ENCODE results near the gene PSMG3. TPM values are rescaled to one million over a fixed set of nuclear protein-coding genes. Genes with fewer than 3 reads are reported as not detected.

The PSMG3 gene
- total and polyA plus RNA-seq, 2 experiments from 2014 or later = 28.3 to 84.8 TPM

DNA sequence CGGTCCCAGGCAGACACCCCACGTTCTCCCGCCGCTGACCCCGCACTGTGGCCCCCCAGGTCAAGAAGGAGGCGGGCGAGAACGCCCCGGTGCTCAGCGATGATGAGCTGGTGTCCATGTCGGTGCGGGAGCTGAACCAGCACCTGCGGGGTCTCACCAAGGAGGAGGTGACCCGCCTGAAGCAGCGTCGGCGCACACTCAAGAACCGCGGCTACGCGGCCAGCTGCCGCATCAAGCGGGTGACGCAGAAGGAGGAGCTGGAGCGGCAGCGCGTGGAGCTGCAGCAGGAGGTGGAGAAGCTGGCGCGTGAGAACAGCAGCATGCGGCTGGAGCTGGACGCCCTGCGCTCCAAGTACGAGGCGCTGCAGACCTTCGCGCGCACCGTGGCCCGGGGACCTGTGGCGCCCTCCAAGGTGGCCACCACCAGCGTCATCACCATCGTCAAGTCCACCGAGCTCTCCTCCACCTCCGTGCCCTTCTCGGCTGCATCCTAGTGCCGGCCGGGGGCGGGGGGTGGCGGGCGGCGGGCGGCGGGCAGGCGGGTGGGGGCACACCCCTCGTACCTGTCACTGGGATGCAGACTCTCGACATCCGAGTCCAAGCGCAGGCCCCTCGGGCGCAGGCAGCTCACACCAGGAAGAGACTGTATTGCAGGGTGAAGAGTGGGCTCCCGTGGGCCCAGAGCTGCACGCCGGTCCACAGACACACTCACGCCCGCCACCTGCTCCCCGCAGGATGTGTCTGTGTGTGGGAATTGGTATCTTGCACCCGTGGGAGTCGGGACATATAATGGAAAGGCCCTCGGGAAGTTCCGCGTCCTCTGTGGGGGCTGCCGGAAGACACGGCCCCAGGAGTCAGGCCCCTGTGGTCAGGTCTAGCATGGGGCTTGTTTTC lies 29.7 kb downstream of the PSMG3 start:
- Histone ChIP-seq H3K4me1 (ENCODE audit: insufficient read depth) (peaks cover 5% of the 10 kb centered on the region; the same call in 1 of the 2 replicates), H4K20me1 (replicated peaks; ENCODE audit: insufficient read depth) (0 out of 2 replicates have a peak, but pooled peaks cover 3% of the 10 kb centered on the region), H3K27me3 (ENCODE audit: insufficient read depth) (no peaks in the 10 kb centered on the region), H2AFZ (no peak overlapping the region), H3K27ac (ENCODE audit: low read depth) (no peak overlapping the region), H3K36me3 (ENCODE audit: insufficient read depth) (no peaks in the 10 kb centered on the region), H3F3A (replicated peaks; ENCODE audit: low read depth) (no peaks in the 10 kb centered on the region), H3K4me3 (no peak overlapping the region), H3K9me2 (ENCODE audit: insufficient read depth) (no peaks in the 10 kb centered on the region), H3K4me2 (no peak overlapping the region), H3K79me2 (replicated peaks; ENCODE audit: insufficient read depth) (peaks cover 27% of the 10 kb centered on the region)
- H3K27ac Mint-ChIP-seq = no peak overlapping the region
- no peak for ATAC-seq
- no peaks in the 10 kb centered on the region for H3K9me3 Mint-ChIP-seq
- DNase-seq (ENCODE audit: low spot score) = no peak
- H3K4me1 Mint-ChIP-seq = peaks cover 10% of the 10 kb centered on the region
- peaks cover 3% of the 10 kb centered on the region; the same call in 1 of the 3 replicates for H3K36me3 Mint-ChIP-seq (ENCODE audit: low read depth)
- TF ChIP-seq ZNF114 (CRISPR knock-in tag; IDR thresholded peaks at IDR 0.05) = no peak
- TF ChIP-seq EZH2 (IDR thresholded peaks at IDR 0.05; ENCODE audit: low read depth, unreplicated experiment) = no peak
- TF ChIP-seq STAT1 (IDR thresholded peaks at IDR 0.05; ENCODE audit: unreplicated experiment) = no peak
- TF ChIP-seq, protein P1, sequence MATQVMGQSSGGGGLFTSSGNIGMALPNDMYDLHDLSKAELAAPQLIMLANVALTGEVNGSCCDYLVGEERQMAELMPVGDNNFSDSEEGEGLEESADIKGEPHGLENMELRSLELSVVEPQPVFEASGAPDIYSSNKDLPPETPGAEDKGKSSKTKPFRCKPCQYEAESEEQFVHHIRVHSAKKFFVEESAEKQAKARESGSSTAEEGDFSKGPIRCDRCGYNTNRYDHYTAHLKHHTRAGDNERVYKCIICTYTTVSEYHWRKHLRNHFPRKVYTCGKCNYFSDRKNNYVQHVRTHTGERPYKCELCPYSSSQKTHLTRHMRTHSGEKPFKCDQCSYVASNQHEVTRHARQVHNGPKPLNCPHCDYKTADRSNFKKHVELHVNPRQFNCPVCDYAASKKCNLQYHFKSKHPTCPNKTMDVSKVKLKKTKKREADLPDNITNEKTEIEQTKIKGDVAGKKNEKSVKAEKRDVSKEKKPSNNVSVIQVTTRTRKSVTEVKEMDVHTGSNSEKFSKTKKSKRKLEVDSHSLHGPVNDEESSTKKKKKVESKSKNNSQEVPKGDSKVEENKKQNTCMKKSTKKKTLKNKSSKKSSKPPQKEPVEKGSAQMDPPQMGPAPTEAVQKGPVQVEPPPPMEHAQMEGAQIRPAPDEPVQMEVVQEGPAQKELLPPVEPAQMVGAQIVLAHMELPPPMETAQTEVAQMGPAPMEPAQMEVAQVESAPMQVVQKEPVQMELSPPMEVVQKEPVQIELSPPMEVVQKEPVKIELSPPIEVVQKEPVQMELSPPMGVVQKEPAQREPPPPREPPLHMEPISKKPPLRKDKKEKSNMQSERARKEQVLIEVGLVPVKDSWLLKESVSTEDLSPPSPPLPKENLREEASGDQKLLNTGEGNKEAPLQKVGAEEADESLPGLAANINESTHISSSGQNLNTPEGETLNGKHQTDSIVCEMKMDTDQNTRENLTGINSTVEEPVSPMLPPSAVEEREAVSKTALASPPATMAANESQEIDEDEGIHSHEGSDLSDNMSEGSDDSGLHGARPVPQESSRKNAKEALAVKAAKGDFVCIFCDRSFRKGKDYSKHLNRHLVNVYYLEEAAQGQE (IDR thresholded peaks at IDR 0.05; ENCODE audit: unreplicated experiment) = no peak
- TF ChIP-seq POLR2AphosphoS5 (IDR thresholded peaks at IDR 0.05; ENCODE audit: low read depth) = no peak
- TF ChIP-seq ZNF462 (CRISPR knock-in tag; IDR thresholded peaks at IDR 0.05) = no peak
- TF ChIP-seq, protein P2, sequence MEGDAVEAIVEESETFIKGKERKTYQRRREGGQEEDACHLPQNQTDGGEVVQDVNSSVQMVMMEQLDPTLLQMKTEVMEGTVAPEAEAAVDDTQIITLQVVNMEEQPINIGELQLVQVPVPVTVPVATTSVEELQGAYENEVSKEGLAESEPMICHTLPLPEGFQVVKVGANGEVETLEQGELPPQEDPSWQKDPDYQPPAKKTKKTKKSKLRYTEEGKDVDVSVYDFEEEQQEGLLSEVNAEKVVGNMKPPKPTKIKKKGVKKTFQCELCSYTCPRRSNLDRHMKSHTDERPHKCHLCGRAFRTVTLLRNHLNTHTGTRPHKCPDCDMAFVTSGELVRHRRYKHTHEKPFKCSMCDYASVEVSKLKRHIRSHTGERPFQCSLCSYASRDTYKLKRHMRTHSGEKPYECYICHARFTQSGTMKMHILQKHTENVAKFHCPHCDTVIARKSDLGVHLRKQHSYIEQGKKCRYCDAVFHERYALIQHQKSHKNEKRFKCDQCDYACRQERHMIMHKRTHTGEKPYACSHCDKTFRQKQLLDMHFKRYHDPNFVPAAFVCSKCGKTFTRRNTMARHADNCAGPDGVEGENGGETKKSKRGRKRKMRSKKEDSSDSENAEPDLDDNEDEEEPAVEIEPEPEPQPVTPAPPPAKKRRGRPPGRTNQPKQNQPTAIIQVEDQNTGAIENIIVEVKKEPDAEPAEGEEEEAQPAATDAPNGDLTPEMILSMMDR (conservative IDR thresholded peaks at IDR 0.05; ENCODE audit: low read depth in 2 of 2) = no peak
- no peak for TF ChIP-seq NANOG (IDR thresholded peaks at IDR 0.05; ENCODE audit: borderline replicate concordance)
- no peak for TF ChIP-seq JUNB (IDR thresholded peaks at IDR 0.05; ENCODE audit: unreplicated experiment)
- TF ChIP-seq EZH2phosphoT487 (IDR thresholded peaks at IDR 0.05; ENCODE audit: unreplicated experiment) = no peak
- TF ChIP-seq, protein P3, sequence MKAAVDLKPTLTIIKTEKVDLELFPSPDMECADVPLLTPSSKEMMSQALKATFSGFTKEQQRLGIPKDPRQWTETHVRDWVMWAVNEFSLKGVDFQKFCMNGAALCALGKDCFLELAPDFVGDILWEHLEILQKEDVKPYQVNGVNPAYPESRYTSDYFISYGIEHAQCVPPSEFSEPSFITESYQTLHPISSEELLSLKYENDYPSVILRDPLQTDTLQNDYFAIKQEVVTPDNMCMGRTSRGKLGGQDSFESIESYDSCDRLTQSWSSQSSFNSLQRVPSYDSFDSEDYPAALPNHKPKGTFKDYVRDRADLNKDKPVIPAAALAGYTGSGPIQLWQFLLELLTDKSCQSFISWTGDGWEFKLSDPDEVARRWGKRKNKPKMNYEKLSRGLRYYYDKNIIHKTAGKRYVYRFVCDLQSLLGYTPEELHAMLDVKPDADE (IDR thresholded peaks at IDR 0.05) = no peak
- no peak for TF ChIP-seq CREB1 (CRISPR knock-in tag; IDR thresholded peaks at IDR 0.05; ENCODE audit: low read depth)
- TF ChIP-seq ZNF331 (CRISPR knock-in tag; IDR thresholded peaks at IDR 0.05; ENCODE audit: low read depth) = no peak
- H3K4me3 Mint-ChIP-seq = no peak overlapping the region
- peaks cover 6% of the 10 kb centered on the region for H3K27me3 Mint-ChIP-seq (ENCODE audit: insufficient read depth, low read depth, poor library complexity)
